GM19193 (cell line): ENCODE results near the gene SNAP47.
A peak's percentile ranks its signal among the peaks of the same experiment; 100 is the strongest.

Experiments used
- POLR2A ChIP-seq: IDR thresholded peaks from 4 replicates; pipeline ENCODE4 v1.6.1; 2011; ENCODE audit not compliant: insufficient read depth, insufficient read length; ENCODE audit errors: extremely low read depth

The SNAP47 gene

DNA sequence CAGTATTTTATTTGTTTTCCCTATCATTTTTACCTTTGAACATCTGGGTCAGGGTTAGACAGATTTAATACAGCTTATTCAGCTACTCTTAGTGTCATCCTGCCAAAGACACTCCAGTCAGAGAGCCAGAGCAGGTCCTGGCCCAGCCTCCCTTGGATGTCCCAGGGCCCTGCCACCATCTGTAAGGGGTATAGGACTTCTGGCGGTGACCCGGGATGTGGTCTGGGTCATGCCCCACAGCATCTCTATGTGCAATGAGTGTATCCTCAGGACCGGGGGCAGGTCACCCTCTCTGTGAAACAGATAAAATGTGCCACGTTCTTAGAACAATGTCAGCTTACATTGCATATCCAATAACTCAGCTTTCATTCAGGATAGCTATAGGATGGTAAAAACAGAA, 42.4 kb downstream of the SNAP47 start:
- TF ChIP-seq POLR2A = no peak

DNA sequence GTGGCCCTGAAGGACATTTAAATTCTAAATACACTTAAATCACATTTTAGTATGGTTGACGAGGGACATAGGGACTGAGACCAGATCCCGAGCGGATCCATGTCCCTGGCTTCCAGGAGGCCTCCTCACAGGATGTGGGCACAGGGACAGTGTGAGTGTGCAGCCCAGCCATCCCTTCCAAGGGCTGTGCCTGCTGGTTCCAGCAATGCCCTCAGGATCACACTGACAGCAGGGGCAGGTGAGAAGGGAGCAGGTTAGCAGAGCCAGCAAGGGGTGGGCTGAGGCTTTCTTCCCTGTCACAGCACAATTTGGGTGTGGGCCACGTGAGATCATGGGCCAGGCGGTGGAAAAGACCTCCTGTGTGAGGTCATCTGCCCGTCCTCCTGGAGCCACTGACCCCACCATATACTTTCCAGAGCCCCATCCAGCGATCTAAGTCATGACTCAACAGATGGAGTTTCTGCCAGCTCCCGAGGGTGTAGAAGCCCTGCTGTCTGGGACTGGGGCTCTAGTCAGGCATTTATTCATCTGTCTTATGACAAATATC, 43.2 kb downstream of the SNAP47 start:
- TF ChIP-seq POLR2A = no peak

DNA sequence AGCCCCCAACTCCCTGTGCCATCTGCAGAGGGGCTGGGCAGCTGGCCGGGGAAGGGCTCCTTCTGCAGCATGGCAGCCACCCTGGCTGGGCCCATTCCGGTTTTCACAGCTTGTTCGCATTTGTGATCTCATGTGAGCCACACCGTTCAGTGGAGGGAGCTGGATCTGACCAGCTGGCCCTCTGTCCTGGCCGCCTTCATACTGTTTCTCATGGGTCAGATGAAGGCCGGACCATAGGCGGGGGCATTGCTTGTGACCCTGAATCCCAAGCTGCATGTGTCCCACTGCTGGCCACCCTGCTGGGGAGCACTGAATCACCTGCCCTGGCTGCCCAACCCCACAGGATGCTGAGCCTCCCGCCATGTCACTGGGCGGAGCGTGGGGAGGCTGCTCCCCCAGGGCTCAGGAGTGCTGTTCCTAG, 43.8 kb downstream of the SNAP47 start:
- TF ChIP-seq POLR2A = no peak

DNA sequence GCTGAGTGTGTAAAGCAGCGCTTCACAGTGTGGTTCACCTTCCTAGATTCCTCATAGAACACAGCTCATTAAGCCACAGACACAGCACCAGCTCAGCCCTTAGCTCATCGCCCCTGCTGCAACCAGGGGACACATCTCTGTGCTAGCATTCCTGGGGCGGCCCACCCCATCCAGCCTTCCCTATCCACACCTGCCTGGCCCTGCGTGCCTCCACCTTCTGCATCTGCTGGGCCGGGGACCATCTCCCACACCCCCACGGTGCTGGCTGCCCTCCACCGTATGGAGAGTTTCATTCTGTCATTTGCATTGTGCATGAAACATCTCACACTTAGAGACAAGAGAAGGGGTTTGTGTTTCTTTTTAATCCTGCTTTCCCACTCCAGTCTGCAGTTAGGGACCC, 44.5 kb downstream of the SNAP47 start:
- TF ChIP-seq POLR2A = no peak

DNA sequence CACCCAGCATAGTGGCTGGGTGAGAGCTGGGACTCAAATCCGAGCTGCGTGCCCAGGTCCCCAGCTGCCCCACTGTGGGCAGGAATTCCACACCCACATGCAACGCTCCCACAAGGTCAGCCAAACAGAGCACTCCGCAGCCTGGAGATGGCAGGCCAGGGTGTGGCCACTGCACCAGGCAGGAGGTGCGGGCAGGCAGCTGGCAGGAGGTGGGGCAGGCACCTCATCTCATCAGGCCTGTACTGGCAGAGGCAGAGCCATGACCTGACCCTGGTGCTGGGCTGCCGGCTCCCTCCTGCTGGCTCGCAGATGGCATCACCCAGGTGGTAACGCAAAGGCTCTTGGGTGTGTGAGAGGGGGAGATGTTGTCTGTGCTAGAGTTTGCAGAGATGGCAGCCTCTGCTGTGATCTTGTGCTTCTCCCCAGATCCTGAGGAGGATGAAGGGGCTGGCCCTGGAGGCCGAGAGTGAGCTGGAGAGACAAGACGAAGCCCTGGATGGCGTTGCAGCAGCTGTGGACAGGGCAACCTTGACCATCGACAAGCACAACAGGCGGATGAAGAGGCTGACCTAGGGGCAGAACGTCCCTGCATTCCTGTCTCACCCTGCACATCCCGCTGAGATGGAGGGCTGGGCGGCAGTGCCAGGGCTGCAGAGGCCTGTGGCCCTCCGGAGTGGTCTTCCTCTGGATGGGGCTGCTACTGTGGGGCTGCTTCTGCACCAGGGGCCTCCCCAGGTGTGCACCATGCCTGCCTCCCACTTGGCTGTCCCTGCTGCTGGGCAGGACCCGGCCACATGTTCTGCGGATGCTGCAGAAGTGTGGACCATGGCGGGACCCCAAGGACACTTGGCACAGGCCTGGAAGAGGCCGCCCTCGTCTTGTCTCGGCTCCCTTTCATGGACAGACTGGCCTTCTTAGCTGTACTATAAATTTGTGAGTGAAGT, 45.1 kb downstream of the SNAP47 start:
- TF ChIP-seq POLR2A = no peak

DNA sequence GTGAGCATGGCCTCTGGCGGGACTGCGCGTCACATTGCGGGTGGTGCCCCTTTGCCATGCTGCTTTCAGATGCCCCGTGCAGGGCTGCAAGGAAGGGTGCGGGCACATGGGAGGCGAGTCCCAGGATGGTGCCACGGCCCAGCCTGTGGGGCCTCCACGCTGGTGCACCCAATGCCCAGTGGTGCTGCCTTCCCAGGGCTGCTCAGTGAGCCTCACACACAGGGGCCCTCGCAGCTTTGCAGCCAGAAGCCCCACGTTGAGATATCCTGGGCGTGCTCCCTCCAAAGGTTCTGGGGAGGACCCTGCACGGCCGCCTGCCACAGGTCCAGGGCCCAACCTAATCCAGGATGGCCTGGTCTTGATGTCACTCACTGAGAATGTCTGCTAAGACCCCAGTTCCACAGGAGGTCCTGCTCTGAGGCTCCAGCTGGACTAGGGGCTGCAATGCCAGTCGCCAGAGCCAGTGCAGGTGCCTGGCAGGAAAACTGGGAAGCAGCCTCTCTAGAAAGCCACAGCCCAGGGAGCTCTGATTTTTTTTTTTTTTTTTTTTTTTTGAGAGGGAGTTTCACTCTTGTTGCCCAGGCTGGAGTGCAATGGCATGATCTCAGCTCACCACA, 46.2 kb downstream of the SNAP47 start:
- no peak for TF ChIP-seq POLR2A

DNA sequence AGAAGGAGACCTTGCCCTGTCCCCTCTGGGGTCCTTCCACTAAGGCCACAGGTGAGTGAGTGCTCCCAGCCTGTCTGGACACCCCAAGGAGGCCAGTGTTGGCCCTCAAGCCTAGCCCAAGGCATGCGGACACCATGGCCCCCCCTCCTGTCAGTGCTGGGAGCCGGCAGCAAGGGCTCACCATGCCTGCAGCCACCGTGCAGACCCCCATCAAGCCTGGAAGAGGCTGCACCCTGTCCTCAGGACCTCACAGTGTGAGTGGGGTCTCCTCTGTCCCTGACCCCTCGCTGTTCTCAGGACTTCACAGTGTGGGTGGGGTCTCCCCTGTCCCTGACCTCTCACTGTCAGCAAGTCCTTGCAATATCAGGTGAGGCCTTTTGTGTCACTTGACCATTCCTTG, 47.0 kb downstream of the SNAP47 start:
- TF ChIP-seq POLR2A = no peak

DNA sequence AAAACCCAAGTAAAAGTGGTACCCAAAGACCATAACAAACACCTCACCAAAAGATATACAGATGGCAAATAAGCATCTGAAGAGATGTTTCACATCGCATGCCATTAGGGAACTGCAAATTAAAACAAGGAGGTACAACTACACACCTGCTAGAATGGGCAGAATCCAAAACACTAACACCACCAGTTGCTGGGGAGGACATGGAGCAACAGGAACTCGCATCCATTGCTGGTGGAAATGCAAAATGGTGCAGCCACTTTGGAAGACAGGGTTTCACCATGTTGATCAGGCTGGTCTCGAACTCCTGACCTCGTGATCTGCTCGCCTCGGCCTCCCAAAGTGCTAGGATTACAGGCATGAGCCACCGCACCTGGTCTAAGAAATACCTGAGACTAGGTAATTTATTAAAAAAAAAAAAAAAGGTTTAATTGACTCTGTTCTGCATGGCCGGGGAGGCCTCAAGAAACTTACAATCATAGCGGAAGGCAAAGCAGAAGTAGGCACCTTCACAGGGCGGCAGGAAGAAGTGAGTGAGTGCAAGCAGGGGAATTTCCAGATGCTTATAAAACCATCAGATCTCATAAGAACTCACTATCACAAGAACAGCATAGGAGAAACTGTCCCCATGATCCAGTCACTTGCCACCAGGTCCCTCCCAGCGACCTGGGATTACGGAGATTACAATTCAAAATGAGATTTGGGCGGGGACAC, 50.0 kb downstream of the SNAP47 start:
- TF ChIP-seq POLR2A = no peak

DNA sequence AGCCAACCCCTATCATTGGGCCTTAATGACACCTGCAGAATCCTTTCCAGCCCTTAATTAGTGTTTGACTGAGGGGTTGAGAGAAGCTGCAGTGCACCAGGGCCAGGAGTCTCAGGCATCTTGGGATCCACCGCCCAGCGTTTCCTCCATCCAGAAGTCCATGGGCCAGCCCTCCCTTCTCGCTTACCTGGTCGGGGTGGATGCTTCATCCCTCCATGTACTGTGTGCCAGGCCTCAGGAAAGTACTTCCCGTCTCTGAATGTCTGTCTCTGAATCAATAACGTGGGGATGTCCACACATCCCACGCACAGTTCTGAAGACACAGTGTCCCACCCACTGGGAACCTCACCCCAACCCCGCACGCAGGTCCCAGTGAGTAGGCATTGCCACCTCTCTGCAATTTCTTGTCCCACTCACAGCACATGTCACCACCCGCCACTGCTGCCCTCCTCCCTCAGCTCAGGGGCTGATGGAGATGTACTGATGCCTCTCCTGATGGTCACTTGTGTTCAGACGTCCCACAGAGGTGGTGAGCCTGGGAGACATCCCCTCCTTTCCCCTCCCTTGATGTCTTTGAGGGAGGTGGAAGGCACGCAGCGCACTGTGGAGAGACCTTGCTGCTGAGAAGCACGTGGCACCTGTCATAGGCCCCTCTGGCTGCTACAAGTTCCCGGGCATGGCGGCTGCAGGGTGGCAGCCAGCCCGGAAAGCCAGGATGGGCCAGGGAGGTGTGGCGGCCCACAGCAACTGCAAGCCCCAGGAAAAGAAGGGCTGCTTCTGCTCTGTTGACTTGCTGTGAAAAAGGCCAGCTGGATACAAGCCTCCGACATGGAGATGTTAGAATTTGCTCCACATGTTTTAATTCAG, 50.8 kb downstream of the SNAP47 start:
- TF ChIP-seq POLR2A = no peak

DNA sequence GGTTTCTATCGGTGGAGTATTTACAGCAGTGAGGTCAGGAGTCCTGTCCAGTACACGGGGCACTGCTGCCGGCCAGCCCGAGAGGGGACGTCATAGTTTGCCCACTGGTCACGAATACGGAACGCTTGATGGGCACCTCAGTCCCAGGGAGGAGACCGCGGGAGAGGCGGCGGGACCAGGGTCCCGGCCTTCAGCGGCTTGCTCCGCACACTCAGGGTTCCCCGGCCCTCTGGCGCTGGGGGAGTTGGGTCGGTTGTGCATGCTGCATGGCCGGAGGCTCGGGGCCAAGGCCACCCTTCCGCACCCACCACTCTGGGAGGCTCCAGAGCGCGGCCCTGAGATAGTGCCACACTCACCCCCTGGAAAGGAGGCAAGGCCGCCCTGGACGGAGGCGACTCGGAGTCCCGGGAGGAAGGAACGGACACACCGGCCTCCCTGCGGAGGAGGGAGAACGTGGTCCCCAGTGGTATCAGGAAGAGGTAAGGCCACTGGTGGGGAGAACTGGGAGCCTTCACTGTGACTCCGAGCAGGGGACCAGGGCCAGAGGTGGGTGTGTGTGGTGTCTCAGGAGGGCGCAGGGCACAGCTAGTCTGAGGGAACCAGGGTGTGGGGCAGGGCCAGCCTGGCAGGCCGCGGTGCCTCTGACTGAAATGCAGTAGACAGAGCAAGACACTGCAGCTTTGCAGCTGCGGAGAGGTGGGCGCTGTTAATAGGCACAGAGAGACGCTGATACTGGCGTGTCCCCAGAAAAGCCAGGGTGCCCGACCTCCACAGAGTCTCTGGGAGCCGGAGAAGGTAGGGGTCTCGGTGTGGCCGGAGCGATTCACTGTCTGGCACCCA, 51.7 kb downstream of the SNAP47 start:
- TF ChIP-seq POLR2A = no peak

DNA sequence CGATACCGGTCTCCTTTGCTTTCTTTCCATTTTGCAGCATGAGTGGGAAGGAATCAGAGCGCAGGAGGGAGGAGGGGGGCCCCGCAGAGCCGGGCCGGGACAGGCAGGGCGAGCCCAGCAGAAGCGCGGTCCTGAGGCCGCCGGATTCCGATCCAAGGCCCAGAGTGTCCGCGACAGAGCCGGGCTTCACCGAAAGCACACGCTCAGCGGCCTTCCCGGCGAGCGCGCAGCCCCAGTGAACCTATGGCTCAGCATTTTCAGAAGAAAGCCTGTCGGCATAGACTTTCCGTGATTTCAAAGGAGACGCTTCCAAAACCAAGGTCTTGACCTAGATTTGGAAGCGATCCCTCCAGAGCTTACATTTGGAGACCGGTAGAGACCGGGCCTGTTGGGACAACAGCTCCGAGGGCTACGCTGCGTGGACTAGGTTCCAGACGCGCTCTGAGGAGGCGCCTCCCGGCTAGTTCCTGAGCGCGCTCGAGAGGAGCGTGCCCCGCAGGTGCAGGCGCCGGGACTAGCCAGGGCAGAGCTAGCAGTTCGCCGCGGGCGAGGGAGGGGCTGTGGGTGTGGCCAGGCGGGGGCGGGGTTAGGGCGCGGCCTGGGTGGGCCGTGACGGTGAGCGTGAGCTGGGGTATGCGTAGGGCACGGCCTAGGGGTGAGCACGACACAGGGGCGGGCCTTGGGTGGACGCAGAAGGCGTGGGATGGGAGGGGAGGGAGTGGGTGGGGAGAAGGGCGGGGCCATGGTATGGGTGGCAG, 52.5 kb downstream of the SNAP47 start:
- peak; percentile 66 for TF ChIP-seq POLR2A

DNA sequence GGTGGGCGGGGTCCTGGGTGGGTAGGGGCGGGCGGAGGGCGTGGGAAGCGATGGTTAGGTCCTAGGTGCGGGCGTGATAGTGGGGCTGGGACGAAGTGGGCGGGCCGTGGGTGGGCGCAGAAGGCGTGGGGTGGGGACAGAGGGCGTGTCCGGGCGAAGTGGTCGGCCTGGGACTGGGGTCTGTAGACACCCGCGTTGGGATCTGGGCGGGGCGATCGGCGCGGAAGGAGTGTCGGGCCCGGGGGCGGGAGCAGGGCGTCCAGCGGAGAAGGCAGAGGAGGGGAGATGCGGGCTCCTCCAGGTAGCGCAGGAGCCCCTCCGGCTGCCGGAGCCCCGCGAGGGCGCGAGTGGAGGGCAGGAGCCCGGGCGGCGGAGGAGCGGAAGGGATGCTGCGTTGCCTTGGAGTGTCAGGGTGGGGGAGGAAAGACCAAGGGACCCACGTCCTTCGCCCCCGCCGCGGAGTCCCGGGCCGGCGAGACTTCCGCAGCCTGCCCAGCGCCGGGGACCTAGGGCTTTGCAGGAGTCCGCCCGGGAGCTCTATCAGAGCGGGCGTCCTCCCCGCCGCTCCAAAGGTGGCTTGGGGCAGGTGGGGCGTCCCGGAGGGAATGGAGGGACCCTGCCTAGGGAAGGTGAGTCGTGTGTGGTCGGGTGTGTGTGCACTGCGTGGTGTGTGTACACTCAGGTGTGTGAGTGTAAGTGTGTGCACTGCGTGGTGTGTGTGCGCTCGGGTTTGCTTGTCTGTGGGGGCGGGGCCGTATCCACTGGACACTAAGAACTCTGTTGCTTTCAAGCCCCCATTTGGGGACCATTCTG, 53.2 kb downstream of the SNAP47 start:
- no peak for TF ChIP-seq POLR2A
